ENCODE data around the gene ELMO3. TPM values are rescaled to one million over a fixed set of nuclear protein-coding genes. Genes with fewer than 3 reads are reported as not detected.

The ELMO3 gene
- total RNA-seq, 2 experiments from 2014 or later: 5.5 to 5.8 TPM

DNA sequence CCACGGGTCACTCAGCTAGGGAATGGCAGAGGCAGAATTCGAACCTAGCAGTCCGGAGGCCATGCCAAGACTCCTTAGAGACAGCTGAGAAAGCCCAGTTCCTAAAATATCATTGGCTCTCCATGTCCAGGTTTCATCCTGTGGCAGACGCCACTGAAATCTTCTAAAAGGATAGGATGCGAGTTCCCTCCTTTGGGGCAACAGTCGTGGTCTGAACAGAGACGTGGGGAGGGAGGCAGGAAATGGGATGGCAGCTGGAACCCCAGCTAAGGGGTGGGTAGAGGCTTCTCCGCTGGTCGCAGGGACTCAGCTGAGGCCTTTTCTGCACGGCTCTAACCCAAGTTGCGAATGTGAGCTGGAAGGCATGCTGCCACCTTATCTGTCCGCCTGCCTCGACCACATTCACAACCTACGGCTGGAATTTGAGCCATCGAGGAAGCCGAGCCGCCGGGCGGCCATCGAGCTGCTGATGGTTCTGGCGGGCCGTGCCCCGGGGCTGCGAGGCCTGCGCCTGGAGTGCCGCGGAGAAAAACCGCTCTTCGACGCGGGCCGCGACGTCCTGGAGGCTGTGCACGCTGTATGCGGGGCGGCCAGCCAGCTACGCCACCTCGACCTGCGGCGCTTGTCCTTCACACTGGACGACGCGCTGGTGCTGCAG is 36.3 kb upstream of the ELMO3 start:
- CTCF ChIA-PET: interaction anchor here (0.6 to 4.1 kb wide), 9 partner anchors 7 to 209 kb away, joined by 3 to 26 read pairs (median 5); no protein-coding TSS in a partner anchor
- POLR2A ChIA-PET: interaction anchor here (0.6 to 1.1 kb wide), 4 partner anchors 9 to 1594 kb away, joined by 3 to 4 read pairs (median 4); no protein-coding TSS in a partner anchor

GRCh38 chr16:67163164-67163998 is 35.5 kb upstream of the ELMO3 start:
- POLR2A ChIA-PET: interaction anchor here (0.9 to 1.1 kb wide), 2 partner anchors 10 to 11 kb away, joined by 3 to 4 read pairs; no protein-coding TSS in a partner anchor

GRCh38 chr16:67163999-67164558 is 34.9 kb upstream of the ELMO3 start:
- POLR2A ChIA-PET: interaction anchor here (2.2 kb wide), 1 partner anchor 11 kb away, joined by 10 read pairs; no protein-coding TSS in a partner anchor
- CTCF ChIA-PET: interaction anchor here (0.9 to 4.1 kb wide), 7 partner anchors 9 to 207 kb away, joined by 3 to 26 read pairs (median 6); no protein-coding TSS in a partner anchor

More at GRCh38 chr16:67163164-67163998, 35.5 kb upstream of the ELMO3 start:
- CTCF ChIA-PET: interaction anchor here (0.9 to 4.1 kb wide), 9 partner anchors 8 to 206 kb away, joined by 3 to 26 read pairs (median 4); no protein-coding TSS in a partner anchor

GRCh38 chr16:67164599-67165061 is 34.3 kb upstream of the ELMO3 start, which contains the start of gene HSF4:
Gene HSF4, plus strand, starts transcription at chr16:67164745. Its CDS starts 67 bp downstream, at chr16:67164812.
- ChIA-PET CTCF (interaction anchor here (0.7 to 4.1 kb wide), 4 partner anchors 9 to 288 kb away, joined by 3 to 26 read pairs (median 6); no protein-coding TSS in a partner anchor), POLR2A (interaction anchor here (2.2 kb wide), 1 partner anchor 10 kb away, joined by 10 read pairs; no protein-coding TSS in a partner anchor)

DNA sequence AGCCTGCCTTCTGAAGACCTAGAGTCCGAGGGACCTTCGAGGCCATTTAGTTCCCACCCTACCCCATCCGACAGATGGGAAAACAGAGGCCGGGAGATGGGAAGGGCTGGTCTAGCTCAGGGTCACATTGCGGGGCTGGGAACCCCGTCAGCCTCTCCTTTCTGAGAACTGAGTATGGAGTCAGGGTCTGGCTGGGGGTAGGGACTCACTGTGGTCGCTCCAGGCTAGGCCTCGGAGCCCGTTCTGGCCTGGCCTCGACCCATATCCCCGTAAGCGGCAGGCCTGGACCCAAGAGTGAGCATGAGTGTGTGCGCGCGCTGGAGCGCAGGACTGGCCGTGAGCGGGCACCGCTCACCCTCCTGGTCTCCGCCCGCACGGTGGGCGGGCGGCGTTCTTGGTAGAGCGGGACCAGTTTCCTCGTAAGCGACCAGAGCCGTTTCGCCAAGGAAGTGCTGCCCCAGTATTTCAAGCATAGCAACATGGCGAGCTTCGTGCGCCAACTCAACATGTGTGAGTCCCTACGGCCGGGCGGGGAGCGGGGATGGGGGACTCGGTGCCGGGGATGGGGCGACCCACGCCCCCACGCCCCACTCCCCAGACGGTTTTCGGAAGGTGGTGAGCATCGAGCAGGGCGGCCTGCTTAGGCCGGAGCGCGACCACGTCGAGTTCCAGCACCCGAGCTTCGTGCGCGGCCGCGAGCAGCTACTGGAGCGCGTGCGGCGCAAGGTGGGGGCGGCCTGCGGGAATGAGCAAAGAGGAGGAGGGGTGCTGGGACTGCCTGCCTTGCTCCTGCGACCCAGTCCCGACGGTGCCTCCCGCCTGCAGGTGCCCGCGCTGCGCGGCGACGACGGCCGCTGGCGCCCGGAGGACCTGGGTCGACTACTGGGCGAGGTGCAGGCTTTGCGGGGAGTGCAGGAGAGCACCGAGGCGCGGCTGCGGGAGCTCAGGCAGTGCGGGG is 33.5 kb upstream of the ELMO3 start:
- ChIA-PET CTCF (interaction anchor here (0.7 to 2.9 kb wide), 3 partner anchors 10 to 288 kb away, joined by 3 to 8 read pairs (median 3); no protein-coding TSS in a partner anchor), POLR2A (interaction anchor here (1.1 to 2.2 kb wide), 2 partner anchors 10 to 11 kb away, joined by 8 to 10 read pairs; no protein-coding TSS in a partner anchor)

GRCh38 chr16:67166110-67166547 is 32.8 kb upstream of the ELMO3 start:
- ChIA-PET CTCF (interaction anchor here (2.9 kb wide), 1 partner anchor 11 kb away, joined by 8 read pairs; no protein-coding TSS in a partner anchor), POLR2A (interaction anchor here (1.1 to 2.2 kb wide), 2 partner anchors 9 to 11 kb away, joined by 8 to 10 read pairs; no protein-coding TSS in a partner anchor)

DNA sequence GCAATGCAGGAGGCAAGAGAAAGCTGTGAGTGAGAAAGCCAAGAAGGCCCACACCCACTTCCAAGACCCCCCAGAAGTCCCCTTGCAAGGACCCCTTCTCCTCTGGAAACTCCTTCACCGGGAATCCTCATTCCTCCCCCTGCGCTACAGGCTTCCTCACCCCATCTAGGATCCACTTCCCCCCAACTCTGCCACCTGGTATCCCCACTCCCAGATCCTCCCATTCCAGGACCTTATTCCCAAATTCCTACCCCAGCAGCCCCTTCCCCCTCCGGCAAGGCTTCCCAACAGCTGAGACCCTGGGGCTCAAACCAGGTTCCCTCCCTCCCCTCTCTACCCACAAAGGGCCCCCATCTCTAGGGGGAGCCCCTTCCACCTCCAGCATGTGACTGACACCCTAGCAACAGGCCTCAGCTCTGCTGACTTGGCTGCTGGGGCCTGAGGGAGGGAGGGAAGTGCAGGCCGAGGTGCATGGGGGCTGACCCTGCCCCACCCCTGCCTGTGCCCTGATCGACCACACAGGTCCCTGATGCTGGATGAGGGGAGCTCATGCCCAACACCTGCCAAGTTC is 32.2 kb upstream of the ELMO3 start:
- ChIA-PET POLR2A (interaction anchor here (1.1 kb wide), 1 partner anchor 12 kb away, joined by 8 read pairs; no protein-coding TSS in a partner anchor), CTCF (interaction anchor here (1.2 to 2.9 kb wide), 2 partner anchors 11 to 12 kb away, joined by 3 to 8 read pairs; no protein-coding TSS in a partner anchor)

DNA sequence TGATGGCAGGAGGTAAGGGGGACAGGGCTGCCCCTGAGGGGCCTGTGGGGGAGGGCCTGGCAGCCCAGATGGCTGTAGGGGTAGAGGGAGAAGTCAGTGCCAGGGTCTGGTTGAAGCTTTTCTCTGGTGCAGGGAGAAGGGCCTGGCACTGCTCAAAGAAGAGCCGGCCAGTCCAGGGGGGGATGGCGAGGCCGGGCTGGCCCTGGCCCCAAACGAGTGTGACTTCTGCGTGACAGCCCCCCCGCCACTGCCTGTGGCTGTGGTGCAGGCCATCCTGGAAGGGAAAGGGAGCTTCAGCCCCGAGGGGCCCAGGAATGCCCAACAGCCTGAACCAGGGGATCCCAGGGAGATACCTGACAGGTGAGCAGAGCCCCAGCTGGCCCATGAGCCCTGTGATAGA is 31.3 kb upstream of the ELMO3 start:
- ChIA-PET CTCF (interaction anchor here (1.2 to 2.0 kb wide), 2 partner anchors 10 to 16 kb away, joined by 3 to 5 read pairs; partner anchors contain the start of gene MATCAP1), POLR2A (no interaction called here)

DNA sequence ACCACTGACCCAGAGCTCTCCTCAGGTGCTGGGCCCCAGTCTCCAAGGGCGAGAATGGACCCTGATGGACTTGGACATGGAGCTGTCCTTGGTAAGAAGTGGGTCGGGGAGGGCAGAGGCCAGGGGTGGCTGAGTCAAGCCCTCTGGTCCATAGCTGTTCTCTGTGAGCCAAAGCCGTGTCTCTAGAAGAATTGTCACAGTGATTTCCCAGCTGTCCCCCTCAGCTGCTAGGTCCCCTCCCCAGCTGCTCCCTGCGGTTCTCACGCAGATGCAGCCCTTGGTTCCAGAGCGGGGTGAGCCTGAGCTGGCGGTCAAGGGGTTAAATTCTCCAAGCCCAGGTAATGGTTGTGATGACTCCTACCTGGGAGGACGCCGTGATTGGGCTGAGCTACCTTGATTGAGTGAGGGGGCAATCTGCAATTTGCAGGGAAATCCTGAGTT is 29.9 kb upstream of the ELMO3 start:
- POLR2A ChIA-PET: interaction anchor here (0.6 to 3.0 kb wide), 2 partner anchors 9 to 53 kb away, joined by 6 to 14 read pairs; partner anchors contain the start of genes FBXL8 and TRADD

GRCh38 chr16:67169642-67170167 is 29.2 kb upstream of the ELMO3 start:
- POLR2A ChIA-PET: interaction anchor here (0.7 to 3.0 kb wide), 3 partner anchors 10 to 356 kb away, joined by 3 to 14 read pairs (median 4); partner anchors contain the start of genes FBXL8 and TRADD
- CTCF ChIA-PET: interaction anchor here (0.7 to 2.4 kb wide), 14 partner anchors 9 to 216 kb away, joined by 3 to 10 read pairs (median 4); partner anchors contain the start of genes CES3 and MATCAP1

More for the DNA sequence above, 29.9 kb upstream of the ELMO3 start:
- CTCF ChIA-PET: interaction anchor here (0.6 to 2.4 kb wide), 8 partner anchors 10 to 215 kb away, joined by 3 to 7 read pairs (median 4); partner anchors contain the start of gene MATCAP1

GRCh38 chr16:67170168-67170948 is 28.6 kb upstream of the ELMO3 start, which contains the start of gene NOL3:
Gene NOL3, plus strand, starts transcription at chr16:67170538.
- POLR2A ChIA-PET: interaction anchor here (0.7 to 3.0 kb wide), 3 partner anchors 11 to 355 kb away, joined by 3 to 14 read pairs (median 4); partner anchors contain the start of genes FBXL8 and TRADD
- CTCF ChIA-PET: interaction anchor here (0.6 to 2.4 kb wide), 13 partner anchors 10 to 216 kb away, joined by 3 to 10 read pairs (median 3); partner anchors contain the start of genes CES3 and MATCAP1

GRCh38 chr16:67170949-67171649 is 27.8 kb upstream of the ELMO3 start:
- ChIA-PET POLR2A (interaction anchor here (3.0 kb wide), 1 partner anchor 11 kb away, joined by 14 read pairs; the partner anchor contains the start of genes FBXL8 and TRADD), CTCF (interaction anchor here (1.0 to 2.4 kb wide), 6 partner anchors 10 to 195 kb away, joined by 3 to 10 read pairs (median 6); partner anchors contain the start of gene MATCAP1)

DNA sequence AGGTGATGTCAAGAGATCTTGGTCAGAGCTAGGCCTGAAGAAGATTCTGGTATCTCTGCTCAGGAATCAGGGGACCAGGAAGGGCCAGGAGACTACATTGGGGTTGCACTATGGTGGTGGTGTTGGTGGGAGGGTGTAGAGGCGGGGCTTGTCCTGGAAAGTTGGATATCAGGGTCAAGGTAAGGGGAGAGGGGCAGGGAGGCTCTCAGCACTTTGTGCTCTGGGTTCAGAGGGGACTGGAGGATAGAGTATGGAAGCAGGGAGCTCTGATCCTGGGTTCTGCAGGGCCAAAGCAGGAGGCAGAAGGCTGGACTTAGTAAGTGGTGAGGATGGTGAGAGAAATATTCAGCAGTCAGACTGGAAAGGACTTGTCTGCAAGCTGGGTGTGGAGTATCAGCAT is 25.6 kb upstream of the ELMO3 start:
- CTCF ChIA-PET: interaction anchor here (0.7 to 1.5 kb wide), 5 partner anchors 9 to 19 kb away, joined by 3 to 6 read pairs (median 4); partner anchors contain the start of gene E2F4
- POLR2A ChIA-PET: interaction anchor here (1.0 kb wide), 1 partner anchor 12 kb away, joined by 3 read pairs; no protein-coding TSS in a partner anchor

Measured in activated CD8-positive, alpha-beta memory T cell treated with anti-CD3 and anti-CD28 coated beads for 36 hours (primary cell).